ENCODE results near the gene PICK1. TPM values are rescaled to one million over a fixed set of nuclear protein-coding genes. Genes with fewer than 3 reads are reported as not detected.

PICK1 gene
- total and polyA plus RNA-seq, 2 donors from 2014 or later, result 28.4 to 43.4 TPM

GRCh38 chr22:38041760-38042487, 15.3 kb upstream of the PICK1 start:
- Histone ChIP-seq H3K4me1 (ENCODE audit: control insufficient read depth in 2 of 3, insufficient read depth in 2 of 3, low read depth in 1 of 3, low read length in 3 of 3) (peaks cover 0 to 2% (median 0%) of the 10 kb centered on the region in 3 donors), H3K36me3 (ENCODE audit: control insufficient read depth in 2 of 3, insufficient read depth in 3 of 3, low read length in 3 of 3) (no peaks in the 10 kb centered on the region), H3K4me3 (ENCODE audit: low read length in 3 of 3) (no peak overlapping the region), H3K27ac (ENCODE audit: low read depth in 2 of 2, low read length in 2 of 2) (no peak overlapping the region), H3K27me3 (ENCODE audit: control insufficient read depth, insufficient read depth, low read length) (no peaks in the 10 kb centered on the region), H3K9me3 (ENCODE audit: control insufficient read depth in 2 of 3, insufficient read depth in 1 of 3, low read length in 3 of 3) (no peaks in the 10 kb centered on the region), H3K9ac (ENCODE audit: low read length in 3 of 3) (no peak overlapping the region)
- intact Hi-C loops (cut with DNase I), result no loop called here
- FAIRE-seq, result no peak
- no peak for DNase-seq
- no peak for TF ChIP-seq CTCF (IDR thresholded peaks at IDR 0.05; ENCODE audit: borderline replicate concordance, extremely low read depth, insufficient read depth)

- H3K9ac ChIP-seq (ENCODE audit: low read length in 3 of 3), result no peak overlapping the region
- intact Hi-C loops (cut with DNase I), result no loop called here
- TF ChIP-seq CTCF (IDR thresholded peaks at IDR 0.05; ENCODE audit: borderline replicate concordance, extremely low read depth, insufficient read depth), result no peak
- H3K27ac ChIP-seq (ENCODE audit: low read depth in 2 of 2, low read length in 2 of 2), result no peak overlapping the region
- no peak overlapping the region for H3K4me3 ChIP-seq (ENCODE audit: low read length in 3 of 3)
- no peak for DNase-seq
- H3K9me3 ChIP-seq (ENCODE audit: control insufficient read depth in 2 of 3, insufficient read depth in 1 of 3, low read length in 3 of 3), result no peaks in the 10 kb centered on the region
- no peaks in the 10 kb centered on the region for H3K36me3 ChIP-seq (ENCODE audit: control insufficient read depth in 2 of 3, insufficient read depth in 3 of 3, low read length in 3 of 3)
- H3K27me3 ChIP-seq (ENCODE audit: control insufficient read depth, insufficient read depth, low read length), result no peaks in the 10 kb centered on the region
- H3K4me1 ChIP-seq (ENCODE audit: control insufficient read depth in 2 of 3, insufficient read depth in 2 of 3, low read depth in 1 of 3, low read length in 3 of 3), result peaks cover 0 to 2% (median 0%) of the 10 kb centered on the region in 3 donors
- no peak for FAIRE-seq
Observed at GRCh38 chr22:38042488-38042790, 14.8 kb upstream of the PICK1 start.

- H3K4me1 ChIP-seq (ENCODE audit: control insufficient read depth in 2 of 3, insufficient read depth in 2 of 3, low read depth in 1 of 3, low read length in 3 of 3), result peaks cover 0 to 2% (median 0%) of the 10 kb centered on the region in 3 donors
- no peak for TF ChIP-seq CTCF (IDR thresholded peaks at IDR 0.05; ENCODE audit: borderline replicate concordance, extremely low read depth, insufficient read depth)
- H3K4me3 ChIP-seq (ENCODE audit: low read length in 3 of 3), result no peak overlapping the region
- no peaks in the 10 kb centered on the region for H3K27me3 ChIP-seq (ENCODE audit: control insufficient read depth, insufficient read depth, low read length)
- H3K9me3 ChIP-seq (ENCODE audit: control insufficient read depth in 2 of 3, insufficient read depth in 1 of 3, low read length in 3 of 3), result no peaks in the 10 kb centered on the region
- no peak overlapping the region for H3K9ac ChIP-seq (ENCODE audit: low read length in 3 of 3)
- no peak for FAIRE-seq
- H3K36me3 ChIP-seq (ENCODE audit: control insufficient read depth in 2 of 3, insufficient read depth in 3 of 3, low read length in 3 of 3), result no peaks in the 10 kb centered on the region
- no peak for DNase-seq
- H3K27ac ChIP-seq (ENCODE audit: low read depth in 2 of 2, low read length in 2 of 2), result no peak overlapping the region
- intact Hi-C loops (cut with DNase I), result no loop called here
Observed at GRCh38 chr22:38043151-38044039, 13.8 kb upstream of the PICK1 start.
